ENCODE results near the gene EIF2S3. TPM values are rescaled to one million over a fixed set of nuclear protein-coding genes. Genes with fewer than 3 reads are reported as not detected.

The EIF2S3 gene
- polyA plus RNA-seq, 6 donors from 2014 or later, result 86.9 to 162 (median 128) TPM

GRCh38 chrX:24110069-24110468 is 55.3 kb downstream of the EIF2S3 start:
- DNase-seq (no peak), ATAC-seq (ENCODE audit: low read depth in 2 of 2) (no peak)
- H3K36me3 Mint-ChIP-seq, result peaks cover 5 to 8% of the 10 kb centered on the region in 2 donors
- peaks cover 0 to 2% (median 0%) of the 10 kb centered on the region in 7 donors for H3K9me3 Mint-ChIP-seq
- no peaks in the 10 kb centered on the region for H3K27me3 Mint-ChIP-seq
- H3K4me3 Mint-ChIP-seq, result no peak overlapping the region
- H3K27ac Mint-ChIP-seq, result no peak overlapping the region
- no peaks in the 10 kb centered on the region for H3K4me1 Mint-ChIP-seq

DNA sequence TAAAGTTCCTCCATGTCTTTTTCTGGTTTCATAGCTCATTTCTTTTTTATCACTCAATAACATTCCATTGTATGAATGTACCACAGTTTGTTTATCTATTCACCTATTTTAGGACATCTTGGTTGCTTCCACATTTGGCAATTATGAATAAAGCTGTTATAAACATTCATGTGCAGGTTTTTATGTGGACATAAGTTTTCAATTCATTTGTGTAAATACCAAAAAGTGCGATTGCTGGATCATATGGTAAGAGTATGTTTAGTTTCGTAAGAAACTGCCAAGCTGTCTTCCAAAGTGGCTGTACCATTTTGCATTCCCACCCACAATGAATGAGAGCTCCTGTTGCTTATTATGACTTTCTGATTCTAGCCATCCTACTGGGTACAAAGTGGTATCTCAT is 58.4 kb downstream of the EIF2S3 start:
- Mint-ChIP-seq H3K4me3 (no peak overlapping the region), H3K27ac (no peak overlapping the region), H3K27me3 (no peaks in the 10 kb centered on the region), H3K9me3 (peaks cover 0 to 2% (median 0%) of the 10 kb centered on the region in 7 donors), H3K36me3 (peaks cover 0 to 8% of the 10 kb centered on the region in 2 donors), H3K4me1 (no peaks in the 10 kb centered on the region)
- ATAC-seq (ENCODE audit: low read depth in 2 of 2) (no peak), DNase-seq (no peak)

GRCh38 chrX:24117258-24117657 is 62.5 kb downstream of the EIF2S3 start:
- ATAC-seq (ENCODE audit: low read depth in 2 of 2) (no peak), DNase-seq (no peak)
- H3K4me3 Mint-ChIP-seq, result no peak overlapping the region
- no peaks in the 10 kb centered on the region for H3K27me3 Mint-ChIP-seq
- no peak overlapping the region for H3K27ac Mint-ChIP-seq
- no peaks in the 10 kb centered on the region for H3K9me3 Mint-ChIP-seq
- no peaks in the 10 kb centered on the region for H3K4me1 Mint-ChIP-seq
- peaks cover 0 to 5% of the 10 kb centered on the region in 2 donors for H3K36me3 Mint-ChIP-seq

GRCh38 chrX:24124244-24124799 is 69.6 kb downstream of the EIF2S3 start:
- Mint-ChIP-seq H3K27me3 (no peaks in the 10 kb centered on the region), H3K4me3 (no peak overlapping the region), H3K4me1 (no peaks in the 10 kb centered on the region), H3K27ac (no peak overlapping the region), H3K9me3 (no peaks in the 10 kb centered on the region), H3K36me3 (peaks cover 0 to 10% of the 10 kb centered on the region in 2 donors)
- no peak for DNase-seq
- no peak for ATAC-seq (ENCODE audit: low read depth in 2 of 2)

- Mint-ChIP-seq H3K4me1 (no peaks in the 10 kb centered on the region), H3K27ac (no peak overlapping the region), H3K9me3 (no peaks in the 10 kb centered on the region), H3K27me3 (no peaks in the 10 kb centered on the region), H3K36me3 (peaks cover 0 to 10% of the 10 kb centered on the region in 2 donors), H3K4me3 (no peak overlapping the region)
- ATAC-seq (ENCODE audit: low read depth in 2 of 2) (no peak), DNase-seq (no peak)
Measured at GRCh38 chrX:24125028-24125612, 70.4 kb downstream of the EIF2S3 start.

Other genes starting within 250 kb of the EIF2S3 start
- gene APOO, start 147.0 kb upstream of the EIF2S3 start, polyA plus RNA-seq (ENCODE audit: low read depth in 6 of 6), result 10 to 100 TPM; 12.8 to 23.7 (median 17.8) TPM
- gene CXorf58, start 146.9 kb upstream of the EIF2S3 start, polyA plus RNA-seq (ENCODE audit: low read depth in 6 of 6), result under 1 TPM in 3 of 6 donors, not detected in 3; 0.17 to 0.37 (median 0.34) TPM
- gene KLHL15, start 27.8 kb upstream of the EIF2S3 start, polyA plus RNA-seq (ENCODE audit: low read depth in 6 of 6), result 1 to 10 TPM in 5 of 6 donors, not detected in 1; 2.5 to 4.5 (median 3.3) TPM
- 10 to 100 TPM; 29.2 to 66.7 (median 57.8) TPM for gene ZFX, start 94.8 kb downstream of the EIF2S3 start, polyA plus RNA-seq (ENCODE audit: low read depth in 6 of 6)